ENCODE measurements around the gene ABCA4. TPM values are rescaled to one million over a fixed set of nuclear protein-coding genes. Genes with fewer than 3 reads are reported as not detected.

The ABCA4 gene
- polyA plus RNA-seq, 1 experiment, result 0.17 TPM

GRCh38 chr1:94125551-94126514 is 4.9 kb upstream of the ABCA4 start:
- Histone ChIP-seq H3K4me3 (ENCODE audit: low read depth, low read length) (no peak overlapping the region), H3K27ac (ENCODE audit: low read depth, low read length) (no peak overlapping the region), H3K27me3 (ENCODE audit: control insufficient read depth, insufficient read depth, low read length) (no peaks in the 10 kb centered on the region), H3K9me3 (ENCODE audit: control insufficient read depth, insufficient read depth, low read length) (no peaks in the 10 kb centered on the region)
- TF ChIP-seq CTCF (IDR thresholded peaks at IDR 0.05; ENCODE audit: low read depth, low read length), result no peak
- no peak for DNase-seq (ENCODE audit: low read depth, low spot score)
- CTCF ChIA-PET, result interaction anchor here (1.2 kb wide), 1 partner anchor 210 kb away, joined by 3 read pairs; no protein-coding TSS in a partner anchor
- POLR2A ChIA-PET, result no interaction called here

GRCh38 chr1:94124538-94124937 is 3.6 kb upstream of the ABCA4 start:
- ChIA-PET POLR2A (no interaction called here), CTCF (interaction anchor here (1.2 kb wide), 1 partner anchor 211 kb away, joined by 3 read pairs; no protein-coding TSS in a partner anchor)
- no peak for DNase-seq (ENCODE audit: low read depth, low spot score)
- Histone ChIP-seq H3K27ac (ENCODE audit: low read depth, low read length) (no peak overlapping the region), H3K9me3 (ENCODE audit: control insufficient read depth, insufficient read depth, low read length) (no peaks in the 10 kb centered on the region), H3K27me3 (ENCODE audit: control insufficient read depth, insufficient read depth, low read length) (no peaks in the 10 kb centered on the region), H3K4me3 (ENCODE audit: low read depth, low read length) (no peak overlapping the region)
- TF ChIP-seq CTCF (IDR thresholded peaks at IDR 0.05; ENCODE audit: low read depth, low read length), result no peak

- ChIA-PET CTCF (interaction anchor here (0.7 to 0.9 kb wide), 3 partner anchors 34 to 211 kb away, joined by 3 to 4 read pairs (median 3); no protein-coding TSS in a partner anchor), POLR2A (interaction anchor here (1.1 kb wide), 1 partner anchor 27 kb away, joined by 4 read pairs; no protein-coding TSS in a partner anchor)
- peak; percentile 51 for DNase-seq (ENCODE audit: low read depth, low spot score)
- Histone ChIP-seq H3K4me3 (ENCODE audit: low read depth, low read length) (no peak overlapping the region), H3K9me3 (ENCODE audit: control insufficient read depth, insufficient read depth, low read length) (no peaks in the 10 kb centered on the region), H3K27me3 (ENCODE audit: control insufficient read depth, insufficient read depth, low read length) (no peaks in the 10 kb centered on the region), H3K27ac (ENCODE audit: low read depth, low read length) (no peak overlapping the region)
- no peak for TF ChIP-seq CTCF (IDR thresholded peaks at IDR 0.05; ENCODE audit: low read depth, low read length)
Observed at GRCh38 chr1:94122201-94122970, 1.4 kb upstream of the ABCA4 start.

- POLR2A ChIA-PET, result no interaction called here
- Histone ChIP-seq H3K4me3 (ENCODE audit: low read depth, low read length) (no peak overlapping the region), H3K27ac (ENCODE audit: low read depth, low read length) (no peak overlapping the region), H3K9me3 (ENCODE audit: control insufficient read depth, insufficient read depth, low read length) (no peaks in the 10 kb centered on the region), H3K27me3 (ENCODE audit: control insufficient read depth, insufficient read depth, low read length) (no peaks in the 10 kb centered on the region)
- TF ChIP-seq CTCF (IDR thresholded peaks at IDR 0.05; ENCODE audit: low read depth, low read length), result no peak
- no peak for DNase-seq (ENCODE audit: low read depth, low spot score)
- CTCF ChIA-PET, result interaction anchor here (0.5 kb wide), 1 partner anchor 274 kb away, joined by 4 read pairs; no protein-coding TSS in a partner anchor
Observed at GRCh38 chr1:94121411-94121821, 468 bp upstream of the ABCA4 start.
